CD4-positive, alpha-beta T cell treated with Interleukin-4 for 4 hours (primary cell): Measurements from ENCODE around the gene PLOD1.
A peak's percentile ranks its signal among the peaks of the same experiment; 100 is the strongest.

Source experiments
- DNase-seq: peaks from one replicate; pipeline ENCODE4 v3.0.0-alpha.2; 2020

Gene PLOD1

DNA sequence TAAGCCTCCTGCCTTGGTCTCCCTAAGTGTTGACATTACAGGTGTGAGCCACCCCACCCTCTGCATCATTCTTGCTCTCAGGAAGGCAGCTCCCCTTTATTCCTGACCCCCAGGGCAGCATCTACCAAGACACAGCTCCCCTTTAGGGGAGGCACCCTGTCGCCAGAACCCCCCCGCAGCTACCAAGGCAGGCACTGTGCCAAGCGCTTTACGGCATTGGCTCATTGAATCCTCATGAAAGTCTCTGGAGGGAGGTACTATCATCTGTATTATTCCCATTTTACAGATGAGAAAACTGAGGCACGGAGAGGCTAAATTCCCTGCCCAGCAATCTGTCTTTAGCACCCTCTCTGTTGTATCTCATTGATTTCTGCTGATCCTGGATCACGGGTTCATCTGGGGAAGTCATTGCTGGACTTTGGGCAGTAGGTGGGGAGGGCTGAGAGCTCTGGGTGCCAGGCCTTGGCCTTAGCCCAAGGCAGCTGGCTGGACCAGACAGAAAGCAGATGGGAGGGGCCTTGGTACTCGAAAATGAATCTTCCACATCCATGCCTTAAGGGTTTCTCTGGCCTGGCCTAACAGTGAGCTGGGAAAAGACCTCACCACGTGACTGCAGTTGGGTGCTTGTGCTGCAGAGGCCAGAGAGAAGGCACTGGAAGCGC is 5.9 kb downstream of the PLOD1 start:
- DNase-seq, result no peak

DNA sequence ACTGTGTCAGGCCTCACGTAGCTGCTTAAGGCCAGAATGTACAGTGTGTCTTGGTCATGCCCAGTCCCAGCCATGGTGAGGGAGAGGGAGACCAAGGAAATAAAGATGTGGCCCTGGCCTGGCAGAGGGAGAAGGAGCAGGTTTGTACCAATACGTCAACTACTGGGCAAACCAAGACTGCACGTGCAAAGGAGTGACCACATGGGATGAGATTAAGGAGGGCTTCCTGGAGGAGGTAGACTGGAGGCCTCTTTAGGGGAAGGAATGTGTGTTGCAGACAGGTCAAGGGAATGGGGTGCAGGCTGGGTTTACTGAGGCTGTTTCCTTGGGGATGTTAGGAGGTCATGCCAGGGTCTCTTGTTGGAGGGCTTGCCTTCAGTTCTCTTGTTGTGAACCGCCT is 7.8 kb downstream of the PLOD1 start:
- DNase-seq, result no peak

DNA sequence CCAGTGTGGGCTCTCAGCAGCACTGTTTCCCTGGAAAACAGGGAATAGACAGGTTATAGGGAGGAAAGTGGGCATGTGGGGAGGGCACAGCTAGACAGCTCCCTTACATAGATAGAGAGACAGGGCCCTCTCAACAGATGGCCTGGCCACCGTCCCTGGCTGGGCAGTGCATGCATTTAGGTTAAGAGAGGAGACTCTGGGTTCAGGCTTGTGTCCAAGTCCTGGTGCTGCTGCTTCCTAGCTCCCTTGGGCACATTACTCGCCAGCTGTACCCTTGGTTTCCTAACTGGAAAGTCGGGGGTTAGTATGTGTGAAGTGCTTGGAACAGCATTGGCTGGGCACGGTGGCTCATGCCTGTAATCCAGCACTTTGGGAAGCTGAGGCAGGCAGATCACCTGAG is 9.1 kb downstream of the PLOD1 start:
- DNase-seq, result no peak

DNA sequence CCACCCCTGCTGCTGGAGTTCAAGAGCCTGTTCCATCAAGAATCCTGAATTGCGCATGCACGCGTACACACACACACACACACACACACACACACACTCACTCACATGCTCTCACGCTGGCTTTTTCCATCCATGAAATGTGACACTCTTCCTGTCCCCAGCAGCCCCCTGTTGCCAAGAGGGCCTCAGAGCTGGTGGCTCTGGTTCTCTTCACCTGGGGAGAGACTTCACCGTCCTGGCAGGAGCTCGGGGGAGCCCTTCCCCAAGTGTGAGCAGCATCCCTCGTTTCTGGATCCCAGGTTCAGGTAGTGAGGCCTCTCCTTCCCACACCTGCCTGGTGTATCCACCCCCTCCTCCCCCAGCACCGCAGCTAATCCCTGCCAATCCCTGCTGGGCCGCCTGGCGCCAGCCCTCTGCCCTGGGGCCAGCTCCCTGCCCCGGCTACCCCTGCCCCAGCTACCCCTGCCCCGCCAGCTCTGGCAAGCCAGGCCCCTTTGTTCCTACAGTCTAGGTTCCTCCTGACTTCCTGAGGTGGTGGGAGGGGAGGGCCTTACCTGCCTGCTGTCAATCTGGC is 9.9 kb downstream of the PLOD1 start:
- no peak for DNase-seq

DNA sequence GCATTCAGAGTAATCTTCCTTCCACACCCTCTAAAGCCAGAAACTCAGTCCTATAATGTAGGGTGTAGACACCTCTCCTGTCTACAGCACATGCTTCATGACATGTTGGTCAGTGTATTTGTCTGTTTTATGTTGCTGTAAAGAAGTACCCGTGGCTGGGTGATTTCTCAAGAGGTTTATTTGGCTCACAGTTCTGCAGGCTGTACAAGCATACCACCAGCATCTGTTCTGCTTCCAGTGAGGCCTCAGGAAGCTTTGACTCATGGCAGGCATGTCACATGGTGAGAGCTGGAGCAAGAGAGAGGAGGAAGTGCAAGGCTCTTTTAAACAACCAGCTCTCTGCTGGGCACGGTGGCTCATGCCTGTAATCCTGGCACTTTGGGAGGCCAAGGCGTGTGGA is 12.1 kb downstream of the PLOD1 start:
- DNase-seq, result no peak

DNA sequence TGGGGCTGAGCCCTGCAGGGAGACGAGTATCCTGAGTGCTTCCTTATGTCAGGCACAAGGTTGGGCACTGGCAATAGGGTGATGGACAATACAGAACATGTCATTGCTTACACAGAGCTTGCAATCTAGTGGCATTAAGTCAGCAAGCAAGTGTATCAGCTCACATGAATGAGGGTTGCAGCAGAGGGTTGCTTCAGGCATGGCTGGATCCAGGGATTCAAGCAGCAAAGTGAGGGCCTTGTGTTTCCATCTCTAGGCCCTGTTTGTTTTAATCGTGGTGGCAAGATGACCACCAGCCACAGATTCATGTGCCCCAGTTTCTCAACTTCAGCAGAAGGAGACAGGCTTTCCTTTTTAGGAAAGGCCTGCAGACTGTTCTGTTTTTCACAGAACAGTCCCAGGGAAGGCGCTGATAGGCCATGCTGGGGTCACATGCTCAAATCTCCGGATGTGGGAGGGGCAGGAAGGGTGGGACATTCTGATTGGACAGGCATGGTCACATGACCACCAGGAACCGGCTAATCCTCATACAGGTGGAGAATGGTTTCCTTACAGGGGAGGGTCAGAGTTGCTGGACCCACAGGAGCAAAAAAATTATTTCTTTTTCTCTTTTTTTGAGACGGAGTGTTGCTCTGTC is 14.4 kb downstream of the PLOD1 start:
- no peak for DNase-seq

DNA sequence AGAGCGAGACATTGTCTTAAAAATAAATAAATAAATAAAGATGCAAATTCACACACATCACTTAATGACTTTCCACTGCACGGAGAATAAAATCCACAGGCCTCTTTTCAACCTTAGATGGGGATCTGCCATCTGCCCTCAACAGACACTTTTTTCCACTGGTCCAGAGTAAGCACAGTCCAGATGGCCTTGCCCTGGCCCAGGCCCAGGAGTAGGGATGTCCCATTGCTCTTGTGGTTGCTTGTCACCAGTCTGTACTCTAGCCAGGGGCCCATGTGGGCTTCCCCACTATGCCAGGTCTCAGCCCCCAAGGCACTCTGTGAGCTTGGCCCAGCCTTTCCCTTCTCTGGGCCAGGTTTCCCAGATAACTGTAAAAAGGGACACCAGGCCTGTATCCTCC is 17.4 kb downstream of the PLOD1 start:
- no peak for DNase-seq

DNA sequence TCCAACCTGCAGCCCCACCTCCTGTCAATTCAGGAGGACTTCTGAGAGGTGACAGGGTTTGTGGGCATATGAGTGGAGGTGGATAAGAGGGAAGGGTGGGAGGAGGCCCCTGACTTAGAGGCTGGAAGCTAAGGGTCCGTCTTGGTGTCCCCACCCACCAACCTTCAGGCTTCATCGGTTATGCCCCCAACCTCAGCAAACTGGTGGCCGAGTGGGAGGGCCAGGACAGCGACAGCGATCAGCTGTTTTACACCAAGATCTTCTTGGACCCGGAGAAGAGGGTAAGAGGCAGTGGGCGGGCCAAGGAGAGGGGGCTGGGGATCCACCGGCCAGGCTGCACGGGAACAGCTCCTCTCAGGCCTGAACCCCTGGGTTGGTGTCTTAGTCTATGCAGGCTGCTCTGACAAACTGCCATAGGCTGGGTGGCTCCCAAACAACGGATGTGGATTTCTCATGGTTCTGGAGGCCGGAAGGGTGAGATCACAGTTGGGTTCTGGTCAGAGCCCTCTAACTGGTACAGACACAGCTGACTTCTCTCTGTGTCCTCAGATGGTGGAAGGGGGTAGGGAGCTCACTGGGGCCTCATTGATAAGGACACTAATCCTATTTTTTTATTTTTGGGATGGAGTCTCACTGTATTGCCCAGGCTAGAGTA is 18.1 kb downstream of the PLOD1 start:
- DNase-seq, result no peak

DNA sequence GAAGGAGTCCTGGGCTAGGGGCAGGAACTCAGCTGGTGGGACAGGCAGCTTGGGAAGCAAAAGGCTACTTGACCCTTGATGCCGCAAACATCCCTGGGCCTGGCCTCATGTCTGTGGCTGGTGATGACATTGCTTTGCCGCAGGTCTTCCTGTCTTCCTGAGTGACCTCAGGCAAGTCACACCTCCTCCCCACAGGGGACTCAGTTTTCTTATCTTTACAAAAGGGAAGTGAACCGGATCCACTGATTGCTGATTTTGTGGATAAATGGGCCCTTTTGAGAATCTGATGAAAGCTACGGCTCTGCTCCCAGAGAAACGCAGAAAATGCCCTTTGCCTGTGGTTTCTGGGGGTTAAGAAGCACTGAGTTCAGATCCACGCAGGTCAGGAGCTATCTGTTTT is 20.7 kb downstream of the PLOD1 start:
- DNase-seq, result no peak

DNA sequence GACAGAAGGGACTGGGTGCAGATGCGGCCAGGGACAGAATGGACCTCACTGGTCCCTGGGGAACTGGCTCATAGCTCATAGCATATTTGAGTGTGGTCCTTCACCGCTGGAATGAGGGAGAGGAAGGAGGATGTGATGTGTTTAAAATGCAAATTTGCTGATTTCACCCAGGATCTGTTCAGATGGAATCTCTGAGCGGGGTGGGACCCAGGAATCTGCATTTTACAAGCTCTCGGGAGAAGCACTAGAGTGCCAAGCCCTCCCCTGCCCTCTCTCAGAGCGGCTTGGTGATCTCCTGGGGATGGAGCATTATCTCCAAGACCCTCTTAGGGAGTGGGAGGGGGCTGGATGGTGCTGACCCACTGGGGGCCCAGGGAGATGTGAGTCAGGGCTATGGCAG is 22.9 kb downstream of the PLOD1 start:
- DNase-seq, result no peak

DNA sequence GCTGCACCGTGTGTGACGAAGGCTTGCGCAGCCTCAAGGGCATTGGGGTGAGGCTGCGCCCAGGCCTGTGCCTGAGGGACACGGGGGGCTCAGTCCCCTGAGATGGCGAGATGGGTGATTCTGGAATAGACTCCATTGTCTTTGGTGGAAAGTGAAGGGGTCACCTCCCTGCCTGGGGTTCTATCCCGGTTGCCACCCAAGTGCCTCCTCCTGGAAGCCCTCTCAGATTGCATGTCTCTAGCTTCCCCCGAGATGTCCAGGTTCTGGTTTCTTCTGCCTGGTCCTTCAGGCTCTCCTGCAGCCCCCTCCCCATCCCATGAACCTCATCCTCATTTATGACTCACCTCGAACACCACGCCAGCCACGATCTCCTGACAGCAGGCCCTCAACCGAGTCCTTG is 23.4 kb downstream of the PLOD1 start:
- no peak for DNase-seq

DNA sequence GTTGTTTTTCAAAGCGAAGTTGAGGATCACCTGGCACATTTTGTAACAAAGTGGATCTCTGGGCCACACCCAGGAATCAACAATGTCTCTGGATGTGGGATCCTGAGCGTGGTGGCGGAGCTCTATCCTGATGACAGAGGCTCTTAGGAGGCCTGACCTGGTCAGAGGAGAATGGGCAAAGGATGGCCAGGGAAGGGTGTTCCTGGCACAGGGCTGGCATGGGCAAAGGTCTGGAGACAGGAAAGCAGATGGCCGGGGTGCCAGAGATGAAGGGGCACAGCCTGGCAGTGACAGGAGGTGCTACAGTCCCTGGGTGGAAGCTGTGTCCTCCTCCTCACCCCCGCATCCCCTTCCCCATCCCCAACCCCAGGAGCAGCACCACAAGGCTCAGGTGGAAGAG is 25.8 kb downstream of the PLOD1 start:
- DNase-seq, result no peak

DNA sequence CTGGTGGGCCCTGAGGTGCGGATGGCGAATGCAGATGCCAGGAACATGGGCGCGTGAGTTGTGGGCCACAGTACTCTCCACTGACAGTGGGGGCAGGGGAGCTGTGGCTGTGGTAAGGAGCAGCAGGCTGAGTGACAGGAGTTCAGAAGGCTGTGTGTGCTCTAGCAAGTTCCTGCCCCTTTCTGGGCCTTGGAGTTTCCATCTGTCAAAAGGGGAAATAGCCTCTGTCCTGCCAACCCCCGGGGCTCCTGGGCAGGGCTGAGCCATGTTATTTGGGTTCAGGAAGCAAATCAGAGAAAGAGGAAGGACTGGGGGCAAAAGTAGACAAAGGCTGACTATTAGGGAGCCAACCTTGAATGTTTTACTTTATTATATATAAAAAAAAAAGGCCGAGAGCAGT is 26.2 kb downstream of the PLOD1 start:
- peak; percentile 9 for DNase-seq

DNA sequence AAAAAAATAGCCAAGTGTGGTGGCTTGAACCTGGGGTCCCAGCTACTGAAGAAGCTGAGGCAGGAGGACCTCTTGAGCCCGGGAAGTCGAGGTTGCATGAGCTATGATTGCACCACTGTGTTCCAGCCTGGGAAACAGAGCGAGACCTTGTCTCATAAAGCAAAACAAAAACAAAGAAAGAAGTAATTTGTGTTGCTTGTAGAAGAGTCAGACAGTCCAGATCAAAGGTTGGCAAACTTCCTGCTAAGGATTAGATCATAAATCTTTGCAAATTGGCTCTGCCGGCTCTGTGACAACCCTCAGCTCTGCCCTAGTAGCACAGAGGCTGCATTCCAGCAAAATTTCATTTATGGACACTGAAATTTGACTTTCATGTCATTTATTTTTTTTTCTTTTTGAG is 26.7 kb downstream of the PLOD1 start:
- no peak for DNase-seq

DNA sequence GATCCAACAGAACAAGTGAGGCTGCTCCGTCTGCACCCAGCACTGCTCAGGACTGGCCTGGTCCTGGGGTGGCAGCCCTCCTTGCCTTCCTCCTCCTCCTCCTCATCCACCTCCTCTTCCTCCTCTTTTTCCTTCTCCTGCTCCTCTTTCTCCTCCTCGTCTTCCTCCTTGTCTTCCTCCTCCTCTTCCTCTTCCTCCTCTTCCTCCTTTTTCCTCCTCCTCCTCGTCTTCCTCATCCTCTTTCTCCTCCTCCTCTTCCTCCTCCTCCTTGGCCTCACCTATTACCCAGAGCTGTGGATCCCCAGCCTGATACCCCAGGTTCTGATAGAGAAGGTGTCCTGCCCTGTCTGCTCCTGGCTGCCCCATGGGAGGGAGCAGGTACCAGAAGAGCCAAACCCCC is 29.1 kb downstream of the PLOD1 start:
- no peak for DNase-seq

DNA sequence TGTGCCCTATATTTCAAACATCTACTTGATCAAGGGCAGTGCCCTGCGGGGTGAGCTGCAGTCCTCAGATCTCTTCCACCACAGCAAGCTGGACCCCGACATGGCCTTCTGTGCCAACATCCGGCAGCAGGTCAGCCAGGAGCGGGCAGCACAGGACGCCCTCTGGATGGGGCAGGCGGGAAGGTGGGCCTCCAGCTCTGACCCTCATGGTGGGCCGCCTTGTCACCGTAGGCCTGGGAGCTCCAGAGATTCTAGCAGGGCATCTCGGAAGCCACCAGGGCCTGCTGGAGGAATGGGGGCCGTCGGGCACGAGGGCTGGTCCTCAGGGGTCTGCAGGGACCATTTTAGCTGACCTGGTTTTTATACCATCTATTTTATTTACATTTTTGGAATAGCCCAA is 30.1 kb downstream of the PLOD1 start:
- DNase-seq, result no peak

DNA sequence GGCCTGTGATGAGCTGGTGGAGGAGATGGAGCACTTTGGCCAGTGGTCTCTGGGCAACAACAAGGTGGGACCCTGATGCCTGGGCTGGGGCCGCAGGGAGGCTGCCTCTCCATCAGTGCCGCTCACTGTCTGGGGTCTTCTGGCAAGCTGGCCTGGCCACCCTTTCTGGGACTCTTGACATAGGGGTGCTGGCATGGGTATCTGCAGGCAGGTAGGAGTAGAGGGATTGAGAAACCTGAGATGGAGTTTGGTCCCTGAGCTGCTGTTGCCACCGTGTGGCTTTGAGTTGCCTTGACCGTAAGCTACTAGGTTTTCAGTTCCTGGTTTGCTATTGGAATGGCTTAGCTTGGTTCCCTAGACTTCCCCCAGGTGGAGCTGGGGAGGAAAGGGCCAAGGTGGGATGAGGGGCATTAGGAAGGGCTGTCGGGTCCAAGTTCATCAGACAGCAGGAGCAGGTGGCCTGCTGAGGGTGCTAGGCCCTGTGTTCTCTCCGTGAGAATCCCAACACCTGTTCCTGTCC is 32.6 kb downstream of the PLOD1 start:
- DNase-seq, result no peak

DNA sequence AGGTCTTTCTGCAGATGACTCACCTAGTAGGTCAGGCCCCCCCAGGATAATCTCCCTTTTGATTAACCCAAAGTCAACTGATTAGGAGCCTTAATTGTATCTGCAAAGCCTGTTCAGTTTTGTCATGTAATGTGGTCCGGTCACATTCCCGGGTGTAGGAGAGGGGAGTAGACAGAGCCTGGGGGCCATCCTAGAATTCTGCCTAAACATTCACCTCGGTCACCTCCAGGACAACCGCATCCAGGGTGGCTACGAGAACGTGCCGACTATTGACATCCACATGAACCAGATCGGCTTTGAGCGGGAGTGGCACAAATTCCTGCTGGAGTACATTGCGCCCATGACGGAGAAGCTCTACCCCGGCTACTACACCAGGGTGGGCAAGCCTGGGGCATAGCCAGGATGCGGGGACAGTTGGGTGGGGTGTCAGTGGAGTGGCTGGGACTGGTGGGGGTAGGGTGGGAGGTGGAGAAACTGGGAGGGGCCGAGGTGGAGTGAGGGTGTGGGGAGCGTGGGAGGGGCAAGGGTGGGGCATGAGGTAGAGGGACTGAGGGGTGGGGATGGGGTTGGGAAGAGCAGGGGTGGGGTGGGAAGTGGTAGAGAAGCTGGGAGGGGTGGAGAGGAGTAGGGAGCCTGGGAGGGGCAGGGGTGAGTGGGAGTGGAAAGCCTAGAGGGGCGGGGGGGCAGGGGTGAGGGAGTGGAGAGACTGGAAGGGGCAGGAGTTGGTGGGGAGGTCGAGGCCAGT is 36.1 kb downstream of the PLOD1 start:
- no peak for DNase-seq

DNA sequence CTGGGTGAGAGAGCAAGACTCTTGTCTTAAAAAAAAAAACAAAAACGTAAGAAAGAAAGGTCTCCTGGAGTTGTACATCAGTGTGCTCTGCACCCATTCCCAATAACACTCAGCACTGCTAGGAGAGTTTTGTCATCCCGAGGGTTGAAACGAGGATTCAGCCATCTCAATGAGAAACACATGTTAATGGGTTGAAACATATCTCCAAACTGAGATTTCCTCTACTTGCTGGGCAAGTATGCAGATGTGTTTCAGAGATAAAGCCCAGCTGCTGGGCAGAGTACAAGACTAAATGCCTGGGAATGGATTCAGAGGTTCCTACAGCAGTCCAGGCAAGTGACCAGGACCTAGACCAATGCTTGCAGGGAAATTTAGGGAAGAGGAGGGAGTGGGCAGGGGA is 43.1 kb downstream of the PLOD1 start:
- DNase-seq, result no peak

DNA sequence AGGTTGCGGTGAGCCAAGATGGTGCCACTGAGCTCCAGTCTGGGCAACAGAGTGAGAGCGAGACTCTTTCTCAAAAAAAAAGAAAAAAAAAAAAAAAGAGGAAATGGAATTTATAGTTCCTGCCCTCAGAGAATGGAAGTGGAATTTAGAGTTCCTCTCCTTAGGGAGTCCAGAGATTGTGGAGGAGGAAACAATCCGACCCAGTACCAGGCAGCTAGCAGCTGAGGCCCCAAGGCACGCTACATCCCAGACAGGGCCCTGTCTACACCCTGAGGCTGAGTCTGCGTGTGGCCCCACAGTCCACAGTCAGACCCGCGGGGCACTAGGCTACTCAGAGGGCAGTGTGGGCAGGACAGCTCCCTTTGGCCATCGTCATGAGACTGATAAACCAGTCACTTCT is 43.8 kb downstream of the PLOD1 start:
- no peak for DNase-seq

DNA sequence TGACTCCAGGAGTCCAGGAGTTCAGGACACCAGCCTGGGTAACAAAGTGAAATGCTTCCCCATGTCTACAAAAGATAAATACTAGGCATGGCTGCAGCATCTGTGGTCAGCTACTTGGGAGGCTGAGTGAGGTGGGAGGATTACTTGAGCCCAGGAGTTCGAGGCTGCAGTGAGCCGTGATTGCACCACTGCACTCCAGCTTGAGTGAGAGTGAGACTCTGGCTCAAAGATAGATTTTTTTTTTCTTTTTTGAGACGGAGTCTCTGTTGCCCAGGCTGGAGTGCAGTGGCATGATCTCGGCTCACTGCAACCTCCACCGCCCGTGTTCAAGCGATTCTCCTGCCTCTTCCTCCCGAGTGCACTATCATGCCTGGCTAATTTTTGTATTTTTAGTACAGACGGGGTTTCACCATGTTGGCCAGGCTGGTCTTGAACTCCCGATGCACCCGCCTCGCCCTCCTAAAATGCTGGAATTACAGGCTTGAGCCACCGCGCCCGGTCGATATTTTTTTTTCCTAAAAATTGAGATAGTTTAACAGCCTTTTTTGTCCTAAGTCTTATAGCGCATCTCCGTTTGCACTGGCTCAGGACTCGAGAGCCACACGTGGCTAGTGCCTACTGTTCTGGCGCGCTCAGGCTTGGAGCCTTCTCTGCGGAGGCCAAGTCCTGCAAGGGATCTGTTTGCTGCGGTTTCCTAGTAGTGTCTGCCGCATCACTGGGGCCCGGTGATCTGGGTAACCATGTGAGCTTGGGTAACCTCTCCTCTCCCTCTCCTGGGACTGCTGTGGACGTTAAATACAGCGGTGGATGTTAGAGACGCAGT is 44.7 kb downstream of the PLOD1 start:
- no peak for DNase-seq
